IPS-18a (cell line): Measurements from ENCODE around the gene HBS1L.

Experiments
- H3K27ac ChIP-seq: one replicate; pipeline ENCODE4 v1.5.1; 2013; ENCODE audit warnings: low read length
- H3K27me3 ChIP-seq: one replicate; pipeline ENCODE4 v1.6.1; 2013; ENCODE audit warnings: mild to moderate bottlenecking, low read length; ENCODE audit not compliant: control insufficient read depth, insufficient read depth
- H3K36me3 ChIP-seq: one replicate; pipeline ENCODE4 v1.6.1; 2013; ENCODE audit warnings: low read depth, low read length; ENCODE audit not compliant: control insufficient read depth
- H3K4me1 ChIP-seq: one replicate; pipeline ENCODE4 v1.6.1; 2013; ENCODE audit warnings: low read depth, low read length; ENCODE audit not compliant: control insufficient read depth
- H3K4me3 ChIP-seq: one replicate; pipeline ENCODE4 v1.5.1; 2013; ENCODE audit warnings: low read length
- H3K9ac ChIP-seq: one replicate; pipeline ENCODE4 v1.6.1; 2013; ENCODE audit warnings: mild to moderate bottlenecking, low read length, moderate library complexity
- H3K9me3 ChIP-seq: one replicate; pipeline ENCODE4 v1.6.1; 2013; ENCODE audit warnings: low read depth, low read length; ENCODE audit not compliant: control insufficient read depth

Gene HBS1L

DNA sequence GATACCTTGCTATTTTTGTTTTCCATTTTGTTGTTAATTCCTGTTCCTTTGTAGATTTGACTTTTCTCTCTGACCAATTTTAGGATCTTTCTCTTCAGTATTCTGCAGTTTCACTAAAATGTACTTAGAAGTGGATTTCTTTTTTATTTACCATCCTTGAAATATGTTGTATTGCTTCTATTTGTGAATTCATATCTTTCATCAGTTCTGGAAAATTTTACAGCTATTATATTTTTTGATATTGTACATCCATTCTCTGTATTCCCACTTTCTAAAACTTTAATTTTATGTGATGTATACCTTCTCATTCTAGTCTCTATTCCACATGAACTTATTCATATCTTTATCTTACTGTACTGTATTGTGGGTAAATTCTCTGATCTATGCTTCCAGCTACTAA, 95.0 kb downstream of the HBS1L start:
- Histone ChIP-seq H3K27ac (no peak overlapping the region), H3K9me3 (no peaks in the 10 kb centered on the region), H3K27me3 (no peaks in the 10 kb centered on the region), H3K9ac (no peak overlapping the region), H3K36me3 (peaks cover 12% of the 10 kb centered on the region), H3K4me3 (no peak overlapping the region), H3K4me1 (no peaks in the 10 kb centered on the region)

DNA sequence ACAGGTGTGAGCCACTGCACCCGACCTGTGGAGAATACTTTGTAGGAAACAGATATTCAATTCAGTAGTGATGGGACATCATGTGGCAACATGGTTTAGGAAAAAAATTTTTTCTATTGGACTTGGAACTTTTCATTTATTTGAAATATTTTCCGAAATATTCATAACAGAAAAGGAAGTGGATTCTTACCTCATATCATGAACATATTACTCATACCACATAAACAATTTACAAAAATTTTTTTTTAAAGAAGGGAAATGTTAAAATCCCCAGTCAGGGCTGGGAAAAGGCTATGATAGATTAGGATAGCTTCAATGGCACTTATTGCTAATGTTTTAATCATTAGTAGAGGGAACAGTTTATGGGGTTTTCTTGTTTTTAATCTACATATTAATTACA, 97.9 kb downstream of the HBS1L start:
- no peaks in the 10 kb centered on the region for H3K4me1 ChIP-seq
- H3K36me3 ChIP-seq: no peaks in the 10 kb centered on the region
- H3K27ac ChIP-seq: no peak overlapping the region
- H3K4me3 ChIP-seq: no peak overlapping the region
- H3K9me3 ChIP-seq: no peaks in the 10 kb centered on the region
- H3K27me3 ChIP-seq: no peaks in the 10 kb centered on the region
- no peak overlapping the region for H3K9ac ChIP-seq

DNA sequence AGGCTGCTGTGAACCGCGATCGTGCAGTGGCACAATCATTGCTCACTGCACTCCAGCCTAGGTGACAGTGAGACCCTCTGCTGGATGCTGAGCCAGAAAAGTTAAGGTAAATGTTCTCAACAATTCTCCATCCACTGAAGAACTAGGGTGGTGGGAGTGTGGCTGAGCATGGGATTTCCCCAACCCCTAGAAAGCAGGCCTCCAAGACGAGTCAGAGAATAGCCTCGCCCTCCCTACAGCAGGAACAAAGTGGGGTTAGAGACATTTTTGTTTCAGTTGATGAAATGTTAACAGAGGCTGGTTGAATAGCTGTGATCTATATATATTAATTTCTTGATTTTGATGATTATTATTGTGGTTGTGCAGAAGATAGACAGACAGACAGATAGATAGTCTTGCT, 98.6 kb downstream of the HBS1L start:
- Histone ChIP-seq H3K4me1 (no peaks in the 10 kb centered on the region), H3K9me3 (no peaks in the 10 kb centered on the region), H3K27me3 (no peaks in the 10 kb centered on the region), H3K4me3 (no peak overlapping the region), H3K9ac (no peak overlapping the region), H3K36me3 (no peaks in the 10 kb centered on the region), H3K27ac (no peak overlapping the region)

DNA sequence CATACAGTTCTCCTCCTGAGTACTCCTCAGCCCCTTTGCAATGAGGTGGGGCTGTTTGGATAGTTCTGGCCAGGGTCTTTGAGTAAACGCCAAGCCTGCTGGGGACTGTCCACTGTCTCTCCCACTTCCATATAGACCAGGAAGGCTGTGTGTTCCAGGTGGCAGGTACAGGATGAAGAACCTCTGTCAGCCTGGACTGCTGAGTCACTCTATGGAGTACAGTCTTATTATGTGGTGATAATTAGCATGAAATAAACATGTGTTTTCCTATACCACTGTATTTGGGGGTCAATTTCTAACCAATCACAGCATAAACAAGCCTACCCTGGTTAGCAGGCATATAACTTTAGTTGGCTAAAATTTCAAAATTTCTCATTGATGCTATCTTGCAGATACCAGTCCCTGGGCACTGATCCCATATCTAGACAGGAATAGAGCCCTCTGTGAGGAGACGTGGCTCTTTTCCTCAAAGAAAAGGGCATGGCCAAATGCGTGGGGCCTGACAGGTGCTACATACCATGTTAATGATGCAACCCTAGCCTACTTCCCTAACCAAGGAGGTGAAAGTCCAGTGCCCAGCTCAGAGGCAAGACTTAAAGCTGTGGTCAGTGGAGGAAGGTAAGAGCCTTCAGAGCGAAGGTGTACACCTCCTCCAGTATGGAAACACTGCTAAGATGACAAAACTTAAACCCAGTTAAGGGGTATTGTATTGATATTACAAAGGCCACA, 100.2 kb downstream of the HBS1L start:
- H3K36me3 ChIP-seq: no peaks in the 10 kb centered on the region
- no peak overlapping the region for H3K9ac ChIP-seq
- no peaks in the 10 kb centered on the region for H3K9me3 ChIP-seq
- H3K27ac ChIP-seq: no peak overlapping the region
- no peak overlapping the region for H3K4me3 ChIP-seq
- no peaks in the 10 kb centered on the region for H3K4me1 ChIP-seq
- H3K27me3 ChIP-seq: no peaks in the 10 kb centered on the region

DNA sequence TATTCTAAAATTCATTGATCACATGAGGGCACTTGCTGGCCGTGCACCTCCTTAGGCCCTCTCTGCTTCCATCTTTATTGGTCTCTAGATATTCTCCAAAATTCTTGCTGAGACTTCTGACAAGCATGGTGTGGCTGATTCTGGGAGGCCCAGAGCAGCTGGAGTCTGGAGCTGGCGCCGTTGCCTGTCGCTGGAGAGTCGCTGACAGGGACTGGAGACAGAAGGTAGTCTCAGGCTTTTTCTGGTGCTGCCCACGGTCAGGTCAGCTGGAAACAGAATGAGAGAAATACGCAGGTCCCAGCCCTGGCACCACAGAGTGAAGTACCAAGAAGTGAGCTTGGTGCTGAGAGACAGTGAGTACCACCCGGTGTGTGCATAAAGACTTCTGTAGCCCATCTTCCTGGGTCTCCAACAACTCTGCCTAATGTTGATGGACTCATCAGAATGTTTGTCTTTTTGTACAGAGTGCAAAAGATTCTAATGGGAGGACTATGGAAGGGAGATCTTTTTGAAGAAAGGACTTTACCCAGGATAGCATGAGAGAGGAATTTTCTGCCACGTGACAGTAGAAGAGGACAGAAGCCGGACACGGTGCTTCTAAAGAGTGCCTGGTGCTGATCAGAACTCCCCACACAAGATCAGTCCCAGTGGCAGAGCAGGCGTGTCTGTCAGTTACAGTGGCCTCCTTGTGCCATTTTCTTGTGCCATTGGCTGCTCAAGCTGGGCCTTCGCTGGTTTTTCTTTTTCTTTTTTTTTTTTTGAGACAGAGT, 102.9 kb downstream of the HBS1L start:
- H3K4me1 ChIP-seq: no peaks in the 10 kb centered on the region
- H3K27ac ChIP-seq: no peak overlapping the region
- no peaks in the 10 kb centered on the region for H3K9me3 ChIP-seq
- H3K9ac ChIP-seq: no peak overlapping the region
- H3K36me3 ChIP-seq: no peaks in the 10 kb centered on the region
- H3K4me3 ChIP-seq: no peak overlapping the region
- H3K27me3 ChIP-seq: no peaks in the 10 kb centered on the region

- Histone ChIP-seq H3K27ac (no peak overlapping the region), H3K27me3 (no peaks in the 10 kb centered on the region), H3K9me3 (no peaks in the 10 kb centered on the region), H3K4me1 (no peaks in the 10 kb centered on the region), H3K9ac (no peak overlapping the region), H3K4me3 (no peak overlapping the region), H3K36me3 (no peaks in the 10 kb centered on the region)
These were observed 104.1 kb downstream of the HBS1L start for GRCh38 chr6:134950482-134950881.

DNA sequence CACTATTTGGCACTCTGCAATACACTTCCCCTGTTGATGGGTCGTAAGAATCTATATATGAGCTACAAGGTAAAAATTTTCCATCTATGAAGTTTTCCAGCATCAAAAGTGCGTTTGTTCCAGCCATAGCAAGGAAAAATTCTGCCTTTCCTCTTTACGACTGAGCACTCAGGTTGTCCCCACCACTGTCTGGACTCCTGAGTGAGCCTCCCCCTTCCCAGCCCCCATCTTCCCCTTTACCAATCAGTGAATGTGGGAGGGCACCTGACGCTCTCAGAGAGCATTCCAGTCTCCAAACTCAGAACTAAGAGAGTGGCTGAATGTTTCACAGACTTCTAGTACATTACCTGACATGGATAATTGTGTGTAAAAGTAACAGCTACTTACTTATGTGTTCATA, 104.7 kb downstream of the HBS1L start, which contains the start of gene ALDH8A1:
Gene ALDH8A1 (minus strand): TSS at position 175 of the 400 bp plus-strand sequence. CDS start 48 bp downstream, at position 127.
- H3K27ac ChIP-seq: no peak within 1 kb of the TSS
- H3K36me3 ChIP-seq: no peaks in the 10 kb centered on the region
- no peak within 1 kb of the TSS for H3K9ac ChIP-seq
- no peaks in the 10 kb centered on the region for H3K27me3 ChIP-seq
- H3K9me3 ChIP-seq: no peaks in the 10 kb centered on the region
- no peaks in the 10 kb centered on the region for H3K4me1 ChIP-seq
- H3K4me3 ChIP-seq: no peak within 1 kb of the TSS

GRCh38 chr6:134948691-134949090, 105.9 kb downstream of the HBS1L start:
- no peak overlapping the region for H3K4me3 ChIP-seq
- H3K36me3 ChIP-seq: no peaks in the 10 kb centered on the region
- H3K27ac ChIP-seq: no peak overlapping the region
- H3K27me3 ChIP-seq: no peaks in the 10 kb centered on the region
- no peaks in the 10 kb centered on the region for H3K9me3 ChIP-seq
- H3K4me1 ChIP-seq: no peaks in the 10 kb centered on the region
- no peak overlapping the region for H3K9ac ChIP-seq

GRCh38 chr6:134948142-134948541, 106.5 kb downstream of the HBS1L start:
- no peak overlapping the region for H3K4me3 ChIP-seq
- H3K9me3 ChIP-seq: no peaks in the 10 kb centered on the region

GRCh38 chr6:134945045-134945444, 109.6 kb downstream of the HBS1L start:
- H3K4me1 ChIP-seq: no peaks in the 10 kb centered on the region
- H3K9ac ChIP-seq: no peak overlapping the region
- no peak overlapping the region for H3K27ac ChIP-seq
- H3K4me3 ChIP-seq: no peak overlapping the region
- no peaks in the 10 kb centered on the region for H3K9me3 ChIP-seq
- no peaks in the 10 kb centered on the region for H3K27me3 ChIP-seq
- no peaks in the 10 kb centered on the region for H3K36me3 ChIP-seq

More at GRCh38 chr6:134948142-134948541, 106.5 kb downstream of the HBS1L start:
- Histone ChIP-seq H3K36me3 (no peaks in the 10 kb centered on the region), H3K9ac (no peak overlapping the region), H3K27ac (no peak overlapping the region), H3K27me3 (no peaks in the 10 kb centered on the region), H3K4me1 (no peaks in the 10 kb centered on the region)

- Histone ChIP-seq H3K27me3 (no peaks in the 10 kb centered on the region), H3K4me1 (peaks cover 3% of the 10 kb centered on the region), H3K9ac (no peak overlapping the region), H3K36me3 (no peaks in the 10 kb centered on the region), H3K27ac (no peak overlapping the region), H3K4me3 (no peak overlapping the region), H3K9me3 (no peaks in the 10 kb centered on the region)
These were observed 111.0 kb downstream of the HBS1L start for GRCh38 chr6:134943522-134944111.
